Anterior cingulate cortex (tissue), 58 donors: ENCODE results near the gene CSH2.

ENCODE experiments used
- DNase-seq, 58 donors: peaks; one replicate each; lab custom pipeline; 2025; lab: John Stamatoyannopoulos, UW

The CSH2 gene

GRCh38 chr17:63822537-63822936 is 50.9 kb downstream of the CSH2 start:
- no peak for DNase-seq
